HepG2 (cell line): Measurements from ENCODE around the gene TDP2. TPM values are rescaled to one million over a fixed set of nuclear protein-coding genes. Genes with fewer than 3 reads are reported as not detected.

Experiments used
- ATAC-seq: fragments of 200-7000 bp; cut with Tn5 transposase; 3 replicates; pipeline ENCODE4 v1.9.1; 2020; ENCODE audit warnings: mild to moderate bottlenecking, moderate library complexity
- BruUV-seq: library from RNA; stranded (reverse); fragments of 400-500 nt; replicated peaks from 2 replicates; lab custom pipeline; 2021; lab: Mats Ljungman, UMichigan
- CTCF ChIA-PET: fragments of 300-600 bp; formaldehyde crosslinking; extraction: SDS; loops from one replicate; lab custom pipeline; 2021; ENCODE audit warnings: low total read pairs, inconsistent platforms, low intra/inter-chr PET ratio; lab: Yijun Ruan, JAX
- POLR2A ChIA-PET: fragments of 350-600 bp; sonication (Branson Sonifier 250); formaldehyde crosslinking; loops from one replicate; lab custom pipeline; 2020; ENCODE audit warnings: antibody characterized with exemption, inconsistent platforms; lab: Yijun Ruan, JAX
- DNase-seq: peaks from one replicate; pipeline ENCODE4 v3.0.0-alpha.2; 2015; ENCODE audit warnings: low spot score
- FAIRE-seq: peaks from 3 replicates; lab custom pipeline; 2011; peaks lifted over from hg19 to GRCh38; lab: Jason Lieb, UNC
- H2AFZ ChIP-seq: one replicate; pipeline ENCODE4 v1.6.1; 2011; ENCODE audit warnings: low read length, inconsistent platforms
- H3K27ac ChIP-seq: fragments of 300-600 bp; 3 replicates; pipeline ENCODE4 v1.8.0; 2011; ENCODE audit warnings: mixed run types, mild to moderate bottlenecking, mixed read lengths, low read length, inconsistent platforms; ENCODE audit not compliant: insufficient read depth; ENCODE audit errors: extremely low read length
- H3K27me3 ChIP-seq, 2 experiments: fragments of 200-600 bp in 1 of 2; 2 replicates in 1 of 2; 3 replicates in 1 of 2; pipeline versions ENCODE4 v1.6.0 to v1.8.0; 2011; ENCODE audit warnings: low read length in 2 of 2, mild to moderate bottlenecking in 2 of 2, moderate library complexity in 2 of 2, inconsistent platforms in 1 of 2; ENCODE audit not compliant: insufficient read depth in 2 of 2, control insufficient read depth in 1 of 2
- H3K36me3 ChIP-seq, 2 experiments: fragments of 200-600 bp in 1 of 2; replicated peaks in 1 of 2; 2 replicates in 1 of 2; 3 replicates in 1 of 2; pipeline versions ENCODE4 v1.5.1 to v1.8.0; 2011; ENCODE audit warnings: low read length in 2 of 2, inconsistent platforms in 1 of 2; ENCODE audit not compliant: insufficient read depth in 2 of 2, control insufficient read depth in 1 of 2
- H3K4me1 ChIP-seq: 2 replicates; pipeline ENCODE4 v1.5.1; 2012; ENCODE audit warnings: low read length, inconsistent platforms; ENCODE audit not compliant: insufficient read depth
- H3K4me2 ChIP-seq: 2 replicates; pipeline ENCODE4 v1.6.0; 2011; ENCODE audit warnings: low read depth, low read length, inconsistent platforms
- H3K4me3 ChIP-seq, 3 experiments: fragments of 200-600 bp in 1 of 3; sonication (generic), shearing (Covaris generic) in 1 of 3; replicated peaks in 1 of 3; 2 replicates each; pipeline ENCODE4 v1.5.1; 2011 to 2016; ENCODE audit warnings: low read length in 3 of 3, inconsistent platforms in 2 of 3, low read depth in 2 of 3, mild to moderate bottlenecking in 2 of 3, control low read depth in 1 of 3, mixed read lengths in 1 of 3; ENCODE audit not compliant: insufficient read depth in 1 of 3
- H3K79me2 ChIP-seq: one replicate; pipeline ENCODE4 v1.6.1; 2011; ENCODE audit warnings: low read length, inconsistent platforms; ENCODE audit not compliant: insufficient read depth
- H3K9ac ChIP-seq: 2 replicates; pipeline ENCODE4 v1.6.0; 2011; ENCODE audit warnings: mild to moderate bottlenecking, low read depth, low read length, inconsistent platforms; ENCODE audit not compliant: insufficient read depth
- H3K9me3 ChIP-seq: 2 replicates; pipeline ENCODE4 v1.5.1; 2012; ENCODE audit warnings: mild to moderate bottlenecking, low read length
- H4K20me1 ChIP-seq: 2 replicates; pipeline ENCODE4 v1.6.0; 2011; ENCODE audit warnings: inconsistent platforms, mild to moderate bottlenecking, low read length, moderate library complexity; ENCODE audit not compliant: insufficient read depth
- ARHGAP35 ChIP-seq: sonication (generic); formaldehyde crosslinking; IDR thresholded peaks from 2 replicates; pipeline ENCODE4 v1.9.0; 2022; ENCODE audit warnings: mild to moderate bottlenecking, inconsistent platforms, moderate library complexity, missing genetic modification reagents, borderline replicate concordance
- BRF2 ChIP-seq: sonication (generic); formaldehyde crosslinking; IDR thresholded peaks from 2 replicates; pipeline ENCODE4 v1.8.1; 2022; ENCODE audit warnings: mild to moderate bottlenecking, missing genetic modification reagents
- HINFP ChIP-seq: sonication (generic); formaldehyde crosslinking; IDR thresholded peaks from 2 replicates; pipeline ENCODE4 v1.4.0; 2020; ENCODE audit warnings: low read depth, mild to moderate bottlenecking, missing genetic modification reagents
- HOMEZ ChIP-seq: IDR thresholded peaks from 2 replicates; pipeline ENCODE4 v1.6.1; 2016; ENCODE audit warnings: low read depth
- PLRG1 ChIP-seq: fragments of 450-650 bp; conservative IDR thresholded peaks from 2 replicates; pipeline ENCODE4 v1.6.1; 2016
- SSRP1 ChIP-seq: IDR thresholded peaks from 2 replicates; pipeline ENCODE4 v1.6.1; 2016; ENCODE audit warnings: control low read depth
- ZBTB20 ChIP-seq: sonication (generic); formaldehyde crosslinking; IDR thresholded peaks from 2 replicates; pipeline ENCODE4 v1.8.1; 2023; ENCODE audit warnings: missing genetic modification reagents, low read depth, mild to moderate bottlenecking, borderline replicate concordance
- ZNF230 ChIP-seq: sonication (generic); formaldehyde crosslinking; IDR thresholded peaks from 2 replicates; pipeline ENCODE4 v1.4.0; 2020; ENCODE audit warnings: mild to moderate bottlenecking, missing genetic modification reagents
- ZNF260 ChIP-seq: sonication (generic); formaldehyde crosslinking; IDR thresholded peaks from 2 replicates; pipeline ENCODE4 v1.4.0; 2020; ENCODE audit warnings: missing genetic modification reagents, low read depth, mild to moderate bottlenecking, borderline replicate concordance
- ZNF3 ChIP-seq: IDR thresholded peaks from 2 replicates; pipeline ENCODE4 v1.7.0; 2017; ENCODE audit warnings: inconsistent platforms
- ZNF329 ChIP-seq: sonication (generic); formaldehyde crosslinking; IDR thresholded peaks from 2 replicates; pipeline ENCODE4 v1.9.0; 2021; ENCODE audit warnings: low read depth, mild to moderate bottlenecking, missing genetic modification reagents
- ZNF512 ChIP-seq: sonication (generic); formaldehyde crosslinking; IDR thresholded peaks from 2 replicates; pipeline ENCODE4 v1.4.0; 2020; ENCODE audit warnings: mild to moderate bottlenecking, missing genetic modification reagents
- WGBS: methylation state at CpG from one replicate; pipeline ENCODE4 v1.1.6; 2017; ENCODE audit warnings: low lambda C conversion rate; 5-methylcytosine and 5-hydroxymethylcytosine counted together
- in situ Hi-C: cut with HindIII; loops from 2 replicates; pipeline ENCODE4 v1.10.0; 2017; ENCODE audit warnings: low pct_unique_long_range_greater_than_20kb; ENCODE audit not compliant: extremely low pct_ligation_motif_present
- intact Hi-C: fragments of 100-400 bp; cut with micrococcal nuclease; formaldehyde crosslinking; loops from one replicate; pipeline ENCODE4 v1.10.0; 2022; ENCODE audit not compliant: unreplicated experiment
- polyA plus RNA-seq, 8 experiments: library from polyadenylated mRNA; depleted of rRNA in 3 of 8; stranded (reverse) in 7 of 8; unstranded in 1 of 8; fragments of >200 nt; fragmentation: Illumina TruSeq in 4 of 8; extraction: Trizol in 4 of 8; gene quantifications; 2 replicates each; pipeline versions ENCODE4 v1.2.1 to v1.2.3, GENCODE V29; 2011 to 2016; ENCODE audit warnings: low read depth in 4 of 8, missing spikeins in 1 of 8, mixed read lengths in 1 of 8; ENCODE audit not compliant: insufficient read depth in 1 of 8
- total RNA-seq, 5 experiments: library from RNA; depleted of rRNA; stranded (reverse); fragments of >200 nt; fragmentation: Illumina TruSeq; extraction: Trizol; gene quantifications; 2 replicates each; pipeline ENCODE4 v1.2.3, GENCODE V29; 2016; ENCODE audit warnings: low read depth in 1 of 5

Gene TDP2
- total and polyA plus RNA-seq, 2 of the 13 experiments (the other 11 are each of a cell fraction or from before 2014, with no cell fraction given), result 30.5 to 42.6 TPM

- H3K27me3 ChIP-seq, result peaks cover 0 to 5% of the 10 kb centered on the region in 2 experiments; a peak in 1 of 5 replicates
- no TSS peak for BruUV-seq
- WGBS, result 35% methylated on average over 5 of the region's 7 CpGs
- DNase-seq, result no peak
- peak; percentile 76 for ATAC-seq
- no peaks in the 10 kb centered on the region for H3K9me3 ChIP-seq
- H3K79me2 ChIP-seq, result no peaks in the 10 kb centered on the region
- no peak for TF ChIP-seq ZNF230
- TF ChIP-seq HOMEZ (CRISPR knock-in tag), result no peak
- TF ChIP-seq ZNF3, result no peak
- TF ChIP-seq HINFP (CRISPR knock-in tag), result no peak
- TF ChIP-seq PLRG1, result no peak
- no peak for TF ChIP-seq ARHGAP35
- no peak for TF ChIP-seq BRF2
- TF ChIP-seq ZNF260 (CRISPR knock-in tag), result no peak
- no peak for TF ChIP-seq ZNF512 (CRISPR knock-in tag)
- no peak for TF ChIP-seq SSRP1 (CRISPR knock-in tag)
- TF ChIP-seq ZNF329 (CRISPR knock-in tag), result no peak
- no peak for TF ChIP-seq ZBTB20
- TF ChIP-seq, all 625 proteins: peak for 0
- Histone ChIP-seq H2AFZ (no peak overlapping the region), H3K27ac (no peak overlapping the region), H4K20me1 (no peaks in the 10 kb centered on the region), H3K4me3 (no peak overlapping the region), H3K4me1 (no peaks in the 10 kb centered on the region), H3K36me3 (no peaks in the 10 kb centered on the region), H3K4me2 (no peak overlapping the region), H3K9ac (no peak overlapping the region)
- FAIRE-seq, result no peak
- ChIA-PET POLR2A (no interaction called here), CTCF (no interaction called here)
- intact Hi-C loops, result no loop called here
- in situ Hi-C loops, result no loop called here
These were observed 44.9 kb downstream of the TDP2 start for GRCh38 chr6:24621626-24622289.
